Measurements from ENCODE around the gene RTL9.
"Not testable (repeated sequence)": the region's sequence is repeated elsewhere in the genome, so short reads cannot be mapped to it uniquely, and the experiment has no call there.

The RTL9 gene

GRCh38 chrX:110358548-110358947, at the start of gene RTL9:
RTL9 (plus strand) TSS chrX:110358848; CDS start chrX:110450618, 91,770 bp downstream.
- no peak for DNase-seq

- DNase-seq, result no peak
Measured at GRCh38 chrX:110310000-110310790, 48.5 kb upstream of the RTL9 start.

- DNase-seq, result peak; percentile 43
Measured at GRCh38 chrX:110310896-110311295, 47.8 kb upstream of the RTL9 start.

- no peak for DNase-seq
Measured at GRCh38 chrX:110311437-110312230, 47.0 kb upstream of the RTL9 start.

- DNase-seq, result no peak
Measured at GRCh38 chrX:110315551-110315950, 43.1 kb upstream of the RTL9 start.

- peak; percentile 3 for DNase-seq
Measured at GRCh38 chrX:110316351-110317060, 42.1 kb upstream of the RTL9 start.

- DNase-seq, result peak; percentile 45
Measured at GRCh38 chrX:110317061-110317819, 41.4 kb upstream of the RTL9 start.

- peak; percentile 82 for DNase-seq
Measured at GRCh38 chrX:110317820-110318663, 40.6 kb upstream of the RTL9 start, which contains the start of gene AMMECR1. AMMECR1 (minus strand) TSS chrX:110318085; CDS start chrX:110318071, 14 bp downstream.

- DNase-seq, result no peak
Measured at GRCh38 chrX:110318664-110318968, 40.0 kb upstream of the RTL9 start.

- DNase-seq, result no peak
Measured at GRCh38 chrX:110320381-110320987, 38.2 kb upstream of the RTL9 start.

GRCh38 chrX:110321081-110321480, 37.6 kb upstream of the RTL9 start:
- no peak for DNase-seq

GRCh38 chrX:110321670-110322069, 37.0 kb upstream of the RTL9 start:
- no peak for DNase-seq

- DNase-seq, result no peak
Measured at GRCh38 chrX:110322603-110323002, 36.0 kb upstream of the RTL9 start.

- no peak for DNase-seq
Measured at GRCh38 chrX:110326712-110327111, 31.9 kb upstream of the RTL9 start.

- DNase-seq, result no peak
Measured at GRCh38 chrX:110327336-110327735, 31.3 kb upstream of the RTL9 start.

GRCh38 chrX:110328613-110329012, 30.0 kb upstream of the RTL9 start:
- not testable (repeated sequence) for DNase-seq

GRCh38 chrX:110331444-110332030, 27.1 kb upstream of the RTL9 start:
- no peak for DNase-seq

GRCh38 chrX:110333458-110333857, 25.2 kb upstream of the RTL9 start:
- DNase-seq, result not testable (repeated sequence)

- DNase-seq, result no peak
Measured at GRCh38 chrX:110338935-110339334, 19.7 kb upstream of the RTL9 start.

- DNase-seq, result no peak
Measured at GRCh38 chrX:110341189-110342035, 17.2 kb upstream of the RTL9 start.

Measured in stimulated activated CD4-positive, alpha-beta T cell treated with anti-CD3 and anti-CD28 coated beads, Interleukin-15, amount 100 ng/mL, for 24 hours (primary cell).